HG02840 (cell line): ENCODE measurements around the gene JAM2.
"Not testable (repeated sequence)": the region's sequence is repeated elsewhere in the genome, so short reads cannot be mapped to it uniquely, and the experiment has no call there.

Experiments
- ATAC-seq: cut with Tn5 transposase; IDR thresholded peaks from one replicate; pipeline ENCODE4 v1.9.1; 2021; ENCODE audit warnings: mild to moderate bottlenecking, moderate library complexity, moderate number of reproducible peaks; ENCODE audit not compliant: unreplicated experiment, low FRiP score

Gene JAM2, protein sequence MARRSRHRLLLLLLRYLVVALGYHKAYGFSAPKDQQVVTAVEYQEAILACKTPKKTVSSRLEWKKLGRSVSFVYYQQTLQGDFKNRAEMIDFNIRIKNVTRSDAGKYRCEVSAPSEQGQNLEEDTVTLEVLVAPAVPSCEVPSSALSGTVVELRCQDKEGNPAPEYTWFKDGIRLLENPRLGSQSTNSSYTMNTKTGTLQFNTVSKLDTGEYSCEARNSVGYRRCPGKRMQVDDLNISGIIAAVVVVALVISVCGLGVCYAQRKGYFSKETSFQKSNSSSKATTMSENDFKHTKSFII

DNA sequence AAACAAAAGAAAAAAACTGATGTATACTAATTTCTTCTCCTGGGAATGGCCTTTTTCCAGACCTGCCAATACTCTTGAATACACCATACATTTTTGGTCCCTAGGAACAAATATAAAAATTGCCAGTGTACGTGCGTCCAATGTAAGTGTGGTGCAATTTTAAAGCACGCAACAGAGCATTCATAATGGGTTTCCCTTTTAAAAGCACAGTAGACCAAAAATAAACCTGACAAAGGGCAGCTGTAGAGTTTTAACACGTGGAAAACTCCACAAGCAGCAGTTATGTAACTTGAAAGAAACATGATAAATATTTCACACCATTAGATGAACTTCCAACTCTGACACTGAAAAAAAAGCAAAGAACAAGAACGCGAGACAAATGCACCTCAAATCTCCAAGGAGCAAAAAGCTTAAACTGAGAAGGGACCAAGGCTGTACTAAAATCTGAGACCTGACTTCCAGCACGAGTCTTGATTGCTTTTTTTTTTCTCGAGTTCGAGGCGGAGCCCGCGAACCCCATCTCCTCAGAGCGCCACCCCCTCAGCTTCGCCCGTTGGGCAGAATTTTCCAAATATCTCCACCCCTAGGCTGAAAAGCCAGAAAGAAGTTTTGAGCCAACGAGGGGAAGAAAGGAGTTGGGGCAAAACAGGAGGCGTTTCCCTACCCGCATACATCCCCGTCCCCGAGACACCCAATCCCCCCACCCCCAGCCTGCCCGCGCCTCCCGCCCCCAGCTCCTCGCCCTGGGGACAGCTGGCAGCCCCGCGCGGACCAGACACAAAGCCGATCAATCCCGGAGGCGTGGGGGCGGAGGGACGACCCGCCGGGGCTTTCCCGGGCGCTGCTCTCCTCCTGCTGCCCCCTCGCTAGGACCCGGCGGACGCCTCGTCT lies at the start of gene JAM2:
TSS of gene JAM2 (plus strand) at position 599 of the 891 bp plus-strand sequence. CDS start 564 bp downstream, outside the sequence.
- peak; percentile 41 for ATAC-seq

DNA sequence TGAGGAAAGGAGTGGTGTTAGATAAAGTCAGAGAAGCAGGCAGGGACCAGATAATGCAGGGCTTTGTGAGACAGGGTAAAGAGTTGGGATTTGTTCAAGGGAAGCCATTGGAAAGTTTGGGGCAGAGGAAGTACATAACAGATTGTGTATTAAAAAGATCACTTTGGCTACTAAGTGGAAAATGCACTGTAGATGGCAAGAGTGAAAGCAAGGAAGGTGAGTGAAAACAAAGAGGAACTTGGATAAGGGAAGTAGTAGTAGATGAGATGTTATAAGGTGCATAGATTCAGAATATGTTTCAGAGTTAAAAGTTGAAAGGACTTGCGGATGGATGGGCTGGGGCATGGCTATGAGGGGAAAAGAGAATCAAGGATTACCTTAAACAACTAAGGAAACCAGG lies 49.2 kb upstream of the JAM2 start:
- no peak for ATAC-seq

DNA sequence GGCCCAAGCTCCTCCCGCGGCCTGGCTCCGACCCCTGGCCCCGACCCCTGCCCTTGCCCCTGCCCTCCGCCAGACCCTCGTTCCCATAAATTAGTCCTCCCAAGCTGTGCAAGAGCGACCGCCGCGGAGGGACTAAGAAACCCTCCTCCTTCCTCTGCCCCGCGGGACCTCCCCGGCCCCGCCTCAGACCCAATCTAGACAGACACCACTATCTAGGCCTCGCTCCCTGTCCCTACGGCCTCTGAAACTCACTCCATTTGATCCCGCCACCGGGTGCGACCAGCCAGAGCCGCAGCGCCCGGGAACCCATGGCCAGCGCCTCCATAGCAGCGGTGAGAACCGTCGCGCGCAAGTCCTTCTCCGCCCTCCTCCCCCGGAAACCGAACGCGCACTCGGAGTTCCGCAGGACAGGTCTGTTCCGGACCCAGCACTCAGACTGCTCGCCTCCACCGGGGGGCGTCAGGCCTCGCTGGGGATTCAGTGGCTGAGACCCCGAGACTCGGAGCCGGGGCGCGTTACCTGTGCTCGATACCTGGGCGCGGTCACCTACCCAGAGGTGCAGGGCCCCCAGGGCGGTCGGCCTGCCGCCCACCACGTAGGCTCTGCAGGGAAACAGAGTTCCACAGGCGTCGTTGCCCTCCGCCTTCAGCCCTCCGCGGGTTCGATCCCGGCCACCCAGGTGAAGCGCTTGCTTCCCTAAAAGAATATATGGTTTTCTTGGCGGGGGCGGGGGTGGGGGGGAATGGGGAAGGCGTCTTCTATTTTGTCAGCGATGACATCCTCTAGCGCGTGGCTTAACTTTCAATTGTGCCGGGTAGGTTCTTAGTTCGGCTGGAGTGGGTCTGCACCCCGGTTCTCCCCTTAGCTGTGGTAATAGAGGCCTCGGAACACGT lies 31.7 kb upstream of the JAM2 start, which contains the start of gene MRPL39:
TSS of gene MRPL39 (minus strand) at position 331 of the 893 bp plus-strand sequence. CDS start at position 325, 6 bp downstream.
- peak; percentile 92 for ATAC-seq

DNA sequence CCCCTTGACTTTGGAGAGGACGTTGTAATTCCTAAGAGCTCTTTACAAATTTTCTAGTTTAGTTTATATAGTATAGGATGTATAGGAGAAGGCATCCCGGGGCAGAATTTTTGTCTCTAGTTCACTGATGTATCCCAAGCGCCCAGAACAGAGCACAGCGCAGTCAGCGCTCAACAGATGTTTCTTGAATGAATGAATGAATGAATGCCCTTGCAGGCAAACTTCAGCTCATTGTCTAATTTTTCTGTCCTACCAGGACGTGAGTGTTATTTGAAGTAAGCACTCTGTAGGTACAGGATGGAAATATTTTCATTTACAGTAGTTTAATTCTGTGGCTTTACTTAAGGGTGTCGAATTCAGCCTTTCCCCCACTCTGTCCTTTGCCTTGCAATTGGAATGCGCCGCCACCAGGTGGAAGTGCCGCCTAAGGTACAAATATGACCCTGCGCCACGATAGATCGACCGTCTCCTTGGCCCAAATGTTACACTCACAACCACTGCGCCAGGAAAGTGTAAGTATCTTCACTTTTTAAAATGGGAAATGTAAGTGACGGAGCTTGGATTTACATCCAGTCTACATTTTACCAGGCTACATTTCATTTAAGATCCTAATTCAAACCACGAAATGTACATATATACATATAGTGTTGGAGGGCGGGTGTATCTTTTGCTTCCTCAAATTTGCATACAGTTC lies 30.9 kb upstream of the JAM2 start:
- ATAC-seq = peak; percentile 80

DNA sequence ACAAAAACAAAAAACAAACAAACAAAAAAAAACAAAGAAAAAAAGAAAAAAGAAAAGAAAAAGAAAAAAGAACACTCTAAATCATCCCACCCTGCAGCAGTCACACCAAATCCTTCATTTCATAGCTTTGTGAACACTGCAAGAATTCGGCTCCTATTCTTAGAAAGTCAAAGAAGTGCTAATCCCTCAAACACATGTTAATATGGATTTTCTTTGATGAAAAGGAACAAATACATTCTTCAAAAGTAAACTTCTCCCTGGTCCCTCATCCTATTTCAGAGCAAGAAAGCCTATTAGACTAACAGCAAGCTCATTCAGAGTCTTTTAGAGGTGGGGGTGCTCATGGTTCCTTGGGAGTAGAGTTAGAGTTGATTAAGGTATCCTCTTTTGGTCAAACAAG lies 24.6 kb upstream of the JAM2 start:
- no peak for ATAC-seq

DNA sequence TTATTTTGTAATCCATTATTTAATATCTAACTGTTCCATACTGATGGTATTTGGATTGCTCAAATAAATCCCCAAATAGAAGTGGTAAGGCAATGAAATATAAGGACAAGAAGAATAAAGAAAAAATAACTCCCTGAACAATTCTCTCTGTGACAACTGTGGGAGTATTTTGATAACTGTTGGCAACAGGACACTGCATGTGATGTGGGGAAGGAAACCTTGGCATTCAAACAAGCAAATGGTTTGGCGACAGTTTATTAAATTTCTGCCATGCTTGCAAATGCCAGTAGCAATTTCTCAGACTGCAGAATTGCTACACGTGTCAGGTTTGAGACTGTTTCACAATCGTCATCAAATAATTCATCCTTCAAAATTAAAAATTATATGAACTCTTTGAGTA lies 23.2 kb upstream of the JAM2 start:
- ATAC-seq = no peak

DNA sequence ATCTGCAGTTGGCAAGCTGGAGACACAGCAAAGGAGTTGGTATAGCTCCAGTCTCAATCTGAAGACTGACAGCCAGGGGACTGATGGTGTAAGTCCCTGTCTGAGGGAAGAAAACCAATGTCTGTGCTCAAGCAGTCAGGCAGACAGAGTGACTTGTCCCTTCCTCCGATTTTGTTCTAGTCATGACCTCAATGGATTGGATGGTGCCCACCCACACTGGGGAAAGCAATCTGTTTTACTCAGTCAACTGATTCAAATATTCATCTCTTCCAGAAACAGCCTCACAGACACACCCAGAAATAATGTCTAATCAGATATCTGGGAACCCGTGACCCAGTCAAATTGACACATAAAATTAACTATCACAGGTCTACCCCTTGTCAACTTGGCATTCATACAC lies 19.9 kb upstream of the JAM2 start:
- ATAC-seq = no peak

DNA sequence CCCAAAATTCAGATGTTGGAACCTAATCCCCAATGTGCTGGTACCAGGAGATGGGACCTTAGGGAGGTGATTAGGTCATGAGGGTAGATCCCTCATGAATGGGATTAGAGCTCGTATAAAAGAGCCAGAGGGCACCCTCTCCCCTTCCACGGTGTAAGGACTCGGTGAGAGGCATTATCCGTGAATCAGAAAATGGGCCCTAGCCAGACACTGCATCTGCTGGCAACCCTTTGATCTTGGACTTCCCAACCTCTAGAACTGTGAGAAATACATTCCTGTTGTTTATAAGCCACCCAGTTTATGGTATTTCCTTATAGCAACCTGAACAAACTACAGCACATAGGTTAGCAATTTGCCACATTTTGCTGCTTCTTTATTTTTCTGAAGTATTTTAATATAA lies 14.5 kb upstream of the JAM2 start:
- ATAC-seq = no peak

DNA sequence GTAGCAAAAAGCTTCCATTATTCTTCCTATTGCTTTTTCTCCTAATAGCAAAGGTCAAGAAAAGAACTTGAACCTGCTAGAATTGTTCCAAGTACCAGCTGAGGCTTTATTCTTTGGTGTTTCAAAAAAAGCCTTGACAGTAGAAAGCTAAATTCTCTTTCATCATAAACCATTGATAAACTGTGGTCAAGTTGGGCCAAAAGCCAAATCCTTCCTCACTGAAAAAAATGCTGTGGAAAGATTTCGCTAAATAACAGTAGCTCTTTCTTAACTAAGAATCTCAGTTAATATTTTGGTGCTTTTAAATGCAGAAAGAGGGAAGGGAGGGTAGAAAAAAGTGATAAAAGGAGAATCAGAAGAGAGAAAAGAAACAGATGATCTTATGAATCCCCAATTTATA lies 14.0 kb upstream of the JAM2 start:
- ATAC-seq = no peak

DNA sequence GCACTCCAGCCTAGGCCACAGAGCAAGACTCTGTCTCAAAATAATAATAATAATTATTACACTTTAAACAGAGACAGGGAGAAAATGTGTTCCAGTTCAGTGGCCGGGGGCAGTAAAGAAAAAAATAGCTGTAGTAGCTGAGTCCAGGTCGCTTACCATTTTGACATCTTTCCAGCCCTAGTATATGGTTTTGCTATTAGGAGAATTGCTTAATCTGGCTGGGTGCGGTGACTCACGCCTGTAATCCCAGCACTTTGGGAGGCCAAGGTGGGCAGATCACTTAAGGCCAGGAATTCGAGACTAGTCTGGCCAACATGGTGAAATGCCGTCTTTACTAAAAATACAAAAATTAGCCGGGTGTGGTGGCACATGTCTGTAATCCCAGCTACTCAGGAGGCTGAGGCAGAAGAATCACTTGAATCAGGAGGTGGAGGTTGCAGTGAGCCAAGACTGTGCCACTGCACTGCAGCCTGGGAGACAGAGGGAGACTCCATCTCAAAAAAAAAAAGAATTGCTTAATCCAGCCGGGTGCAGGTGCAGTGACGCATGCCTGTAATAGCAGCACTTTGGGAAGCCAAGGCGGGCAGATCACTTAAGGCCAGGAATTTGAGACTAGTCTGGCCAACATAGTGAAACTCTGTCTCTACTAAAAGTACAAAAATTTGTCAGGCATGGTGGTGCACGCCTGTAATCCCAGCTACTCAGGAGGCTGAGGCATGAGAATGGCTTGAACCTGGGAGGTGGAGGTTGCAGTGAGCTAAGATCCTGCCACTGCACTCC lies 13.1 kb upstream of the JAM2 start:
- ATAC-seq = not testable (repeated sequence)

DNA sequence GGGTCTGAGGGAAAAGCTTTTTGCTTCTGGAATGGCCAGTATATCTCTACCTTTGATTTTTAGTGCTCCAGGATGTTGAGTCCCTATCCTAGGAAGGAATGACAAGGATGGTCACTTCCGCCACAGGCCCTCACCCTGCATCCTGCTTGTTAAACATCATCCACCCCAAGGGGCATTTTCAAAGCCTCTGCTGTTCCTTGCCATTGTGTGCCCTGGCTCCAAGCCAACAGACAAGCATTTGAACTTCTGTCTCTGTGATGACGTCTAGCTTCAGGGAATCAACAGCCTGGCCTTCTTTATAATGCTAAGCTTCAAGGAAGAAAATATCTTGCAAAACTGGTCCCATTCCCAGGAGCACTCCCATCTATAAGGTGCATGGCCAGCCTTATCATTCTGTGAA lies 12.3 kb upstream of the JAM2 start:
- no peak for ATAC-seq

DNA sequence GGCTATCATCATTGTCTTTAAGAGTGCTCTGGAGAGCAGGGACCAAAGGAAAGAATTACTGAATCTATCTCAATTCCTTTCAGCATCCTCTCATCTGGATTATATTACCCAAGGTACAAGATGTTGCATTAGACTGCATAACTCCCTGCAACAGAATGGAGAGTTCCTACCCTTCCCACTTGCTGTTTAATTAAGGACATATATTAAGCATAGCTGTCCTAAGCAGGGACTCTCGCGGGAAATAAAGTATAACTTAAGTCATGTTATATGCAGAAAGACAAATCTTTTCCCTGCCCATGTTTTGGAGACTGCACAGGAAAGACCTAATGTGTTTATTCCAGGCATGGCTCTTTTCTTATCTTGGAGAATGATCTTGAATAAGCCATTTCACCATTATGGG lies 6.8 kb upstream of the JAM2 start:
- no peak for ATAC-seq

DNA sequence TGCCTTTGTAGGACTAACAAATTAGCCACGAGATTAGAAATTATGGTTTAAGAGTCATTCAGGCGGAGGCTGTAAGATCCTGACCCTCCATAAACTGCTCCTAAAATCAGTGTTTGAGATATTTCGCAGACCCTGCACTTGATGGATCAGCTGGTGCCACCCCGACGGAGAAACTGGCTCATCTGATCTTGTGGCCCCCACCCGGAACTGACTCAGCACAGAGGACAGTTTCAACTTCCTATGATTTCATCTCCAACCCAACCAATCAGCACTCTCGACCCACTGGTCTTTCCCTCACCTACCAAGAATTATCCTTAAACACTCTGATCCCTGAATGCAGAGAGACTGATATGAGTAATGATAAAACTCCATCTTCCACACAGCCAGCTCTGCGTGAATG lies 3.7 kb upstream of the JAM2 start:
- no peak for ATAC-seq

DNA sequence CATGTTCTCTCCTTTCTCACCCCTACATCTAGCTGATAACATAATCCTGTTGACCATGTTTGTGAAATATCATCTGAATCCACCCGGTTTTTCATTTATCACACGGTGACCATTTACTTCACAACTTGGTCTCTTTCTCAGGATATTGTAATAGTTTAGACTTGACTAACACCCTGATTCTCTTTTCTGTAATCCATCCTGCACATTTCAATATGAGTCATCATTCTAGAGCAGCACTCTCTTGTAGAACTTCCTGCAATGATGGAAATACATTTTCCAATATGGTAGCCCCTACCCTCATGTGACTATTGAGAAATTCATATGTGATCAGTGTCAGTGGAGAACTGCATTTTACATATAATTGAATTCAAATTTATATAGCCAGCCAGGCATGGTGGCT lies 2.3 kb upstream of the JAM2 start:
- no peak for ATAC-seq

DNA sequence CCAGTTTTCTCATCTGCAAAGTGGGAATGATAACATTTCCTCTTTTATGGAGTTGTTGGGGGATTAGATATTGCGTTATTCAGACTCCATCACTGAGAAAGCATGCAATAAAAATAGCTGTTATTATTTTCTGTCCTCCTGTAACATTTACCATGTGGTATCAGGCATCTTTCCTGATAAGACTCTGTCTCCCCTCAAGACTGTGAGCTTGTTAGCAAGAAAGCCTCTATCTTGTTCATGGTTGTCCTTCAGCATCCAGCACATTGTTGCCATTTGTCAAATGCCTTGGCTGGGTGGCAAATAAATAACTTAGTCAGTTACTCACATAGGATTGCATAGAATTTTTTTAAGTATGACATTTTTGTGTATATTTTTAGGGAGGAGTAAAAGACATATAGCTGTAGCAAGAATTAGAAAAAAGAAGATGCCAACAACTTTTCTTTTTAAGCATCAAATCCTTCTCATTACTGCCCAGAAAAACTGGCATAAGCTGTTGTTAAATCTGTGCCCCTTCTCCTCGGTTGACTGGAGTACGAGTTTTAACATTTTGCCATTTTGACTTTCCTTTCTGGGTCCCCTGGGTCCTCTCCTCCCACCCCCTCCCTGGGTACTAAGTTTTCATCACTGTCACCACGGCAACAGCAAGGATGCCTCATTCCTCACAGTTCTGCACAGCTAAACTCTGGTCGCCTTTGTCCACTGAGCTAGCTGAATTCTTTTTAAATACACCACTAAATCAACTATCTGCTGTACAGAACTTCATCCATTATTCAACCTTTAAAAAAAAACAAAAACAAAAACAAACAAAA lies 1.0 kb upstream of the JAM2 start:
- no peak for ATAC-seq

DNA sequence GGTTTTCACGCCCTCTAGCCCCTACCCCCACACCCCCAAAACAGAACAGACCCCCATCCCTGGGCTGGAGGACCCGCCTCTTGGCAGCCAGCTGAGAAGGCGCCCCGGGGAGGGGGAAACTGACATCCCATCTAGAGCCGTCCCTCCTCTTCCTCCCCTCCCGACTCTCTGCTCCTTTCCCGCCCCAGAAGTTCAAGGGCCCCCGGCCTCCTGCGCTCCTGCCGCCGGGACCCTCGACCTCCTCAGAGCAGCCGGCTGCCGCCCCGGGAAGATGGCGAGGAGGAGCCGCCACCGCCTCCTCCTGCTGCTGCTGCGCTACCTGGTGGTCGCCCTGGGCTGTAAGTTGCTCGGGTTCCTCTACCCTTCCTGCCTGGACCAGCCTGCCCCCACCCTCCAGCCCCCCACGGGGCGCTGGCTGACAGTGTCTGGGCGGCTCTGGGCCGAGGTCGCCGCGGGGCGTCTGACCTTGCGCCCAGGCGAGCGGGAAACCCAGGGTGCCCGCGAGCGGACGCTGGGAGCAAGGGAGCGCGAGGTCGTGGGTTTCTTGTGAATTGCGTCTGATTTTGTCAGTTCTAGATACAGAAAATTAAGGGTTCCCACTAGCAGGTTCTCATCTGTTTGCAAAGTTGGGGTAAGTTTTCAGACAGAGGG lies 618 bp downstream of the JAM2 start:
- ATAC-seq = peak; percentile 76

DNA sequence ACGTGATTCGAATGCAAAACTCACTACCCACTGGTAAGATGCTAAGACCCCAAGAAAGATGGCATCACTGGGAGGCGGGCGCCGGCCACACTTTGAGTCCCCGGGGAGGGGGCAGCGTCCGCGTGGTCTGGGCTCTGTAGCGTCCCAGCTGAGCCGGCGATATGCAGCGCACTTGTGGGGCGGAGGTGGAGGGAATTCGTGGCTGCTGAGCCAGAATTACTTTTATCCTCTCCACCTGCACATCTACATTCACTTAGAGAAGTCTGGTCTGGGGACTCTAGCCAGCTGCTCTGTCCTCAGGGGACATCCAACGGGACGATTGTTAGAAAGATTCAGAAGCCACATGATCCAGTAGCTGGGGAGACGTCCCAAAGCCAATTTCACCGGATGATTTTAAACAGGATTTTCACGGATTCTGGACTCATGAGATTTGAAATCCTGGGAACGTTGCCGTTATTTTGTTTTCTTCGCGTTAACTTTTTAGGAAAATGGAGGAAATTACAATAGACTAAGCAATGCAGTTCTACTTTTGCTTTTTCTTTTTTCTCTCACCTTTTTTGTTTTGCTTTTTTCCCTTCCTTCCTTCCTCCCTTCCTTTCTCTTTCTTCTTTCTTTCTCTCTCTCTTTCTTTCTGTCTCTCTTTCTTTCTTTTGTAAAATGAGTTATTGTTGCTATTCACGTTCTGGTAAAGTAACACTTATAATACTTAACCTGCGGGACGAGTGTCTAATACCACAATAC lies 1.3 kb downstream of the JAM2 start:
- ATAC-seq = peak; percentile 9
